HEK293 (cell line): Measurements from ENCODE around the gene PARP6.

ENCODE experiments used
- CTCF ChIA-PET: fragments of 350-600 bp; formaldehyde crosslinking; extraction: SDS; loops from one replicate; lab custom pipeline; 2021; ENCODE audit warnings: antibody characterized with exemption; lab: Yijun Ruan, JAX
- POLR2A ChIA-PET: fragments of 300-600 bp; formaldehyde crosslinking; extraction: SDS; loops from one replicate; lab custom pipeline; 2020; ENCODE audit warnings: antibody characterized with exemption, inconsistent platforms; lab: Yijun Ruan, JAX
- H3K27ac ChIP-seq: fragments of 200-500 bp; sonication (Bioruptor generic); 2 replicates; pipeline ENCODE4 v1.5.1; 2014; ENCODE audit warnings: low read depth, low read length, control low read depth, inconsistent platforms; ENCODE audit errors: extremely low read depth
- H3K36me3 ChIP-seq, 2 experiments: fragments of 200-500 bp in 1 of 2; sonication (Bioruptor generic) in 1 of 2; 1 replicate in 1 of 2; 2 replicates in 1 of 2; pipeline ENCODE4 v1.5.1; 2014 to 2017; ENCODE audit warnings: inconsistent platforms in 2 of 2, low read length in 2 of 2; ENCODE audit not compliant: control insufficient read depth in 2 of 2, insufficient read depth in 1 of 2
- H3K4me1 ChIP-seq: fragments of 200-500 bp; sonication (Bioruptor generic); 2 replicates; pipeline ENCODE4 v1.5.1; 2014; ENCODE audit warnings: mild to moderate bottlenecking, low read length, inconsistent platforms; ENCODE audit not compliant: control insufficient read depth, insufficient read depth
- H3K4me3 ChIP-seq: 2 replicates; pipeline ENCODE4 v1.5.1; 2011; ENCODE audit warnings: low read depth, mild to moderate bottlenecking, control low read depth, low read length, moderate library complexity
- H3K9me3 ChIP-seq: fragments of 200-500 bp; sonication (Bioruptor generic); 2 replicates; pipeline ENCODE4 v1.5.1; 2014; ENCODE audit warnings: low read depth, low read length, inconsistent platforms; ENCODE audit not compliant: control insufficient read depth, insufficient read depth
- BCL11A ChIP-seq: fragments of 450-650 bp; formaldehyde crosslinking; IDR thresholded peaks from 2 replicates; pipeline ENCODE4 v1.5.1; 2016; ENCODE audit warnings: low read depth, missing biosample characterization, missing genetic modification characterization
- GLI2 ChIP-seq: fragments of 450-650 bp; formaldehyde crosslinking; IDR thresholded peaks from 2 replicates; pipeline ENCODE4; 2017; ENCODE audit warnings: missing biosample characterization, missing genetic modification characterization, low read depth, borderline replicate concordance
- IKZF3 ChIP-seq: fragments of 450-650 bp; IDR thresholded peaks from 2 replicates; pipeline ENCODE4 v1.5.0; 2018; ENCODE audit warnings: missing biosample characterization, mild to moderate bottlenecking, missing genetic modification characterization, moderate library complexity
- SP2 ChIP-seq: fragments of 450-650 bp; formaldehyde crosslinking; IDR thresholded peaks from 2 replicates; pipeline ENCODE4 v1.5.1; 2016; ENCODE audit warnings: missing biosample characterization, missing genetic modification characterization
- WT1 ChIP-seq: fragments of 450-650 bp; formaldehyde crosslinking; IDR thresholded peaks from 2 replicates; pipeline ENCODE4 v1.5.1; 2016; ENCODE audit warnings: missing biosample characterization, missing genetic modification characterization
- ZBTB17 ChIP-seq: fragments of 450-650 bp; formaldehyde crosslinking; IDR thresholded peaks from 2 replicates; pipeline ENCODE4 v1.5.1; 2016; ENCODE audit warnings: missing biosample characterization, missing genetic modification characterization
- ZBTB48 ChIP-seq: fragments of 450-650 bp; formaldehyde crosslinking; IDR thresholded peaks from 2 replicates; pipeline ENCODE4 v1.5.1; 2016; ENCODE audit warnings: missing biosample characterization, missing genetic modification characterization
- ZBTB7A ChIP-seq: fragments of 450-650 bp; formaldehyde crosslinking; IDR thresholded peaks from 2 replicates; pipeline ENCODE4 v1.5.1; 2016; ENCODE audit warnings: low read depth, missing biosample characterization, missing genetic modification characterization
- ZIC2 ChIP-seq: fragments of 450-650 bp; formaldehyde crosslinking; IDR thresholded peaks from 2 replicates; pipeline ENCODE4 v1.5.1; 2016; ENCODE audit warnings: missing biosample characterization, missing genetic modification characterization
- ZNF112 ChIP-seq: fragments of 450-650 bp; formaldehyde crosslinking; IDR thresholded peaks from 2 replicates; pipeline ENCODE4 v1.5.0; 2017; ENCODE audit warnings: missing biosample characterization, missing genetic modification characterization
- ZNF274 ChIP-seq, 2 experiments: fragments of 200-500 bp in 1 of 2; fragments of 450-650 bp in 1 of 2; sonication (Bioruptor generic) in 1 of 2; formaldehyde crosslinking in 1 of 2; IDR thresholded peaks; 2 replicates each; pipeline versions ENCODE4 v1.5.1 to v1.6.1; 2014 to 2016; ENCODE audit warnings: borderline replicate concordance in 1 of 2, inconsistent platforms in 1 of 2, low read length in 1 of 2, missing biosample characterization in 1 of 2, missing genetic modification characterization in 1 of 2
- ZNF292 ChIP-seq: fragments of 450-650 bp; formaldehyde crosslinking; IDR thresholded peaks from 2 replicates; pipeline ENCODE4 v1.5.1; 2016; ENCODE audit warnings: low read depth, missing biosample characterization, missing genetic modification characterization, borderline replicate concordance
- ZNF324 ChIP-seq: fragments of 450-650 bp; formaldehyde crosslinking; IDR thresholded peaks from 2 replicates; pipeline ENCODE4 v1.5.1; 2016; ENCODE audit warnings: missing biosample characterization, missing genetic modification characterization
- ZNF426 ChIP-seq: fragments of 450-650 bp; formaldehyde crosslinking; IDR thresholded peaks from 2 replicates; pipeline ENCODE4 v1.5.1; 2017; ENCODE audit warnings: missing biosample characterization, missing genetic modification characterization, mild to moderate bottlenecking, inconsistent platforms, moderate library complexity
- ZNF600 ChIP-seq: fragments of 450-650 bp; formaldehyde crosslinking; IDR thresholded peaks from 2 replicates; pipeline ENCODE4 v1.5.1; 2016; ENCODE audit warnings: missing biosample characterization, missing genetic modification characterization
- ZNF677 ChIP-seq: fragments of 450-650 bp; IDR thresholded peaks from 2 replicates; pipeline ENCODE4 v1.5.0; 2018; ENCODE audit warnings: missing biosample characterization, mild to moderate bottlenecking, missing genetic modification characterization, moderate library complexity
- ZNF791 ChIP-seq: fragments of 450-650 bp; formaldehyde crosslinking; IDR thresholded peaks from 2 replicates; pipeline ENCODE4 v1.5.1; 2016; ENCODE audit warnings: missing biosample characterization, missing genetic modification characterization
- TF ChIP-seq, protein P1 (sequence below): fragments of 450-650 bp; formaldehyde crosslinking; IDR thresholded peaks from 2 replicates; pipeline ENCODE4 v1.5.1; 2016; ENCODE audit warnings: missing biosample characterization, missing genetic modification characterization
- TF ChIP-seq, protein P2 (sequence below): fragments of 450-650 bp; formaldehyde crosslinking; IDR thresholded peaks from 2 replicates; pipeline ENCODE4 v1.5.1; 2016; ENCODE audit warnings: missing biosample characterization, missing genetic modification characterization
- TF ChIP-seq, protein P3 (sequence below): fragments of 450-650 bp; formaldehyde crosslinking; IDR thresholded peaks from 2 replicates; pipeline ENCODE4 v1.5.1; 2016; ENCODE audit warnings: missing biosample characterization, missing genetic modification characterization
- TF ChIP-seq, protein P4 (sequence below): fragments of 450-650 bp; formaldehyde crosslinking; IDR thresholded peaks from 2 replicates; pipeline ENCODE4 v1.5.1; 2017; ENCODE audit warnings: missing biosample characterization, missing genetic modification characterization
- TF ChIP-seq, protein P5 (sequence below): fragments of 450-650 bp; formaldehyde crosslinking; IDR thresholded peaks from 2 replicates; pipeline ENCODE4 v1.5.1; 2016; ENCODE audit warnings: missing biosample characterization, missing genetic modification characterization
- TF ChIP-seq, protein P6 (sequence below): fragments of 450-650 bp; formaldehyde crosslinking; IDR thresholded peaks from 2 replicates; pipeline ENCODE4 v1.5.1; 2016; ENCODE audit warnings: missing biosample characterization, missing genetic modification characterization

Gene PARP6

DNA sequence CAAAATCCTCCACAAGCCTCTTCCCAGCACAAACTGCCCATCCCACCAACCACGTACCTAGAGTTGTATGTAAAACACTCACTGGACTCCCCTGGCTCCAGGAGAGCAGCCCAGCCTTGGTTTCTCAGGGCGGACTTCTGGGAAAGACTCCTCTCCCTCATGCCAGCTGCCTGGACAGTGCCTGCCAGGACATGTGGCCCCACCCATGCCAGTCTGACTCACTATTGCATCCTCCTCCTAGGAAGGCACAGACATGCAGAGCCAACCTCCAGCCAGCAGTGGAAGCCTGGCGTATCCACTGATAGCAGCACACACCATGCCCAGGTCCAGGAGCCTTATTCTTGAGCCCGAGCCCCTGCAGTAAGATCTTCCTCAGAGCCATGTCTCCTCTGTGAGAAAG is 50.0 kb downstream of the PARP6 start (continued):
- no peak for TF ChIP-seq ZNF324 (tag by site-specific recombination)
- no peak for TF ChIP-seq ZBTB17 (tag by site-specific recombination)
- TF ChIP-seq WT1 (tag by site-specific recombination), result no peak
- TF ChIP-seq, protein P1, sequence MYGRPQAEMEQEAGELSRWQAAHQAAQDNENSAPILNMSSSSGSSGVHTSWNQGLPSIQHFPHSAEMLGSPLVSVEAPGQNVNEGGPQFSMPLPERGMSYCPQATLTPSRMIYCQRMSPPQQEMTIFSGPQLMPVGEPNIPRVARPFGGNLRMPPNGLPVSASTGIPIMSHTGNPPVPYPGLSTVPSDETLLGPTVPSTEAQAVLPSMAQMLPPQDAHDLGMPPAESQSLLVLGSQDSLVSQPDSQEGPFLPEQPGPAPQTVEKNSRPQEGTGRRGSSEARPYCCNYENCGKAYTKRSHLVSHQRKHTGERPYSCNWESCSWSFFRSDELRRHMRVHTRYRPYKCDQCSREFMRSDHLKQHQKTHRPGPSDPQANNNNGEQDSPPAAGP (tag by site-specific recombination), result peak; percentile 60; the same call in 1 of the 2 replicates
- TF ChIP-seq ZNF112, result no peak
- peak; percentile 24; the same call in 1 of the 2 replicates for TF ChIP-seq ZIC2 (tag by site-specific recombination)
- TF ChIP-seq, protein P2, sequence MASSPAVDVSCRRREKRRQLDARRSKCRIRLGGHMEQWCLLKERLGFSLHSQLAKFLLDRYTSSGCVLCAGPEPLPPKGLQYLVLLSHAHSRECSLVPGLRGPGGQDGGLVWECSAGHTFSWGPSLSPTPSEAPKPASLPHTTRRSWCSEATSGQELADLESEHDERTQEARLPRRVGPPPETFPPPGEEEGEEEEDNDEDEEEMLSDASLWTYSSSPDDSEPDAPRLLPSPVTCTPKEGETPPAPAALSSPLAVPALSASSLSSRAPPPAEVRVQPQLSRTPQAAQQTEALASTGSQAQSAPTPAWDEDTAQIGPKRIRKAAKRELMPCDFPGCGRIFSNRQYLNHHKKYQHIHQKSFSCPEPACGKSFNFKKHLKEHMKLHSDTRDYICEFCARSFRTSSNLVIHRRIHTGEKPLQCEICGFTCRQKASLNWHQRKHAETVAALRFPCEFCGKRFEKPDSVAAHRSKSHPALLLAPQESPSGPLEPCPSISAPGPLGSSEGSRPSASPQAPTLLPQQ, result peak; percentile 63
- no peak for TF ChIP-seq ZNF426 (tag by site-specific recombination)
- TF ChIP-seq ZNF600, result peak; percentile 80
- TF ChIP-seq, protein P3, sequence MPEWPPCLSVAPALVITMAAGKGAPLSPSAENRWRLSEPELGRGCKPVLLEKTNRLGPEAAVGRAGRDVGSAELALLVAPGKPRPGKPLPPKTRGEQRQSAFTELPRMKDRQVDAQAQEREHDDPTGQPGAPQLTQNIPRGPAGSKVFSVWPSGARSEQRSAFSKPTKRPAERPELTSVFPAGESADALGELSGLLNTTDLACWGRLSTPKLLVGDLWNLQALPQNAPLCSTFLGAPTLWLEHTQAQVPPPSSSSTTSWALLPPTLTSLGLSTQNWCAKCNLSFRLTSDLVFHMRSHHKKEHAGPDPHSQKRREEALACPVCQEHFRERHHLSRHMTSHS (tag by site-specific recombination), result no peak
- no peak for TF ChIP-seq ZNF292 (tag by site-specific recombination)

DNA sequence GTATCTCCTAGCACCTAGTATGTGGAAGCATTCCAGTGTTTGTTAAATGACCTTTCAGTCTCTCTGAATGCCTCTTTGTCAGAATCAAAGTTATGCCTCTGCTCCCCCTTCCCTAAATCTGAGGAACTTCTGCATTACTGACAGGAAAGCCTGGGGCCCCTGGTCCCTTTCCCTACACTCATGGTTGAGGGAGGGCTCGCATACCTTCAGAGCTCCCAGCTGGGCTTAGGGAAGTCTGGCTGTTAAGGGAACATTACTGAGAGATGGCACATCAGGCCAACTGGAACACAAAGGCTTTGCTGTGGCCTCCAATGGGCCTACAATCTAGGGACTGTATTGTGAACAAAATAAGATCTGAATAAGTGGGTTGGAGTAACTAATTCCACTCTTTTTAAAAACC is 51.7 kb downstream of the PARP6 start:
- Histone ChIP-seq H3K27ac (peak overlapping the region; percentile 42; the same call in 1 of the 2 replicates), H3K4me1 (peaks cover 13% of the 10 kb centered on the region; the same call in 1 of the 2 replicates), H3K4me3 (no peak overlapping the region), H3K36me3 (peaks cover 83 to 90% of the 10 kb centered on the region in 2 experiments), H3K9me3 (no peaks in the 10 kb centered on the region)
- ChIA-PET POLR2A (interaction anchor here (0.7 to 4.4 kb wide), 2 partner anchors 10 to 13 kb away, joined by 3 to 34 read pairs; partner anchors contain the start of gene PKM), CTCF (interaction anchor here (0.8 to 2.1 kb wide), 2 partner anchors 21 to 41 kb away, joined by 3 to 12 read pairs; no protein-coding TSS in a partner anchor)
- TF ChIP-seq ZNF677 (tag by site-specific recombination), result no peak
- TF ChIP-seq ZNF791, result no peak
- no peak for TF ChIP-seq ZBTB48 (tag by site-specific recombination)
- no peak for TF ChIP-seq SP2 (tag by site-specific recombination)
- no peak for TF ChIP-seq GLI2 (tag by site-specific recombination)
- TF ChIP-seq, protein P4, sequence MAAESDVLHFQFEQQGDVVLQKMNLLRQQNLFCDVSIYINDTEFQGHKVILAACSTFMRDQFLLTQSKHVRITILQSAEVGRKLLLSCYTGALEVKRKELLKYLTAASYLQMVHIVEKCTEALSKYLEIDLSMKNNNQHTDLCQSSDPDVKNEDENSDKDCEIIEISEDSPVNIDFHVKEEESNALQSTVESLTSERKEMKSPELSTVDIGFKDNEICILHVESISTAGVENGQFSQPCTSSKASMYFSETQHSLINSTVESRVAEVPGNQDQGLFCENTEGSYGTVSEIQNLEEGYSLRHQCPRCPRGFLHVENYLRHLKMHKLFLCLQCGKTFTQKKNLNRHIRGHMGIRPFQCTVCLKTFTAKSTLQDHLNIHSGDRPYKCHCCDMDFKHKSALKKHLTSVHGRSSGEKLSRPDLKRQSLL (tag by site-specific recombination), result no peak
- TF ChIP-seq ZNF274 (IDR thresholded peaks at IDR 0.05; ENCODE audit: low read length), result no peak
- TF ChIP-seq ZNF274 (tag by site-specific recombination; IDR thresholded peaks at IDR 0.05; ENCODE audit: borderline replicate concordance), result no peak
- TF ChIP-seq ZBTB7A (tag by site-specific recombination), result no peak
- TF ChIP-seq, protein P5, sequence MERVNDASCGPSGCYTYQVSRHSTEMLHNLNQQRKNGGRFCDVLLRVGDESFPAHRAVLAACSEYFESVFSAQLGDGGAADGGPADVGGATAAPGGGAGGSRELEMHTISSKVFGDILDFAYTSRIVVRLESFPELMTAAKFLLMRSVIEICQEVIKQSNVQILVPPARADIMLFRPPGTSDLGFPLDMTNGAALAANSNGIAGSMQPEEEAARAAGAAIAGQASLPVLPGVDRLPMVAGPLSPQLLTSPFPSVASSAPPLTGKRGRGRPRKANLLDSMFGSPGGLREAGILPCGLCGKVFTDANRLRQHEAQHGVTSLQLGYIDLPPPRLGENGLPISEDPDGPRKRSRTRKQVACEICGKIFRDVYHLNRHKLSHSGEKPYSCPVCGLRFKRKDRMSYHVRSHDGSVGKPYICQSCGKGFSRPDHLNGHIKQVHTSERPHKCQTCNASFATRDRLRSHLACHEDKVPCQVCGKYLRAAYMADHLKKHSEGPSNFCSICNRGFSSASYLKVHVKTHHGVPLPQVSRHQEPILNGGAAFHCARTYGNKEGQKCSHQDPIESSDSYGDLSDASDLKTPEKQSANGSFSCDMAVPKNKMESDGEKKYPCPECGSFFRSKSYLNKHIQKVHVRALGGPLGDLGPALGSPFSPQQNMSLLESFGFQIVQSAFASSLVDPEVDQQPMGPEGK (tag by site-specific recombination), result no peak
- TF ChIP-seq, protein P6, sequence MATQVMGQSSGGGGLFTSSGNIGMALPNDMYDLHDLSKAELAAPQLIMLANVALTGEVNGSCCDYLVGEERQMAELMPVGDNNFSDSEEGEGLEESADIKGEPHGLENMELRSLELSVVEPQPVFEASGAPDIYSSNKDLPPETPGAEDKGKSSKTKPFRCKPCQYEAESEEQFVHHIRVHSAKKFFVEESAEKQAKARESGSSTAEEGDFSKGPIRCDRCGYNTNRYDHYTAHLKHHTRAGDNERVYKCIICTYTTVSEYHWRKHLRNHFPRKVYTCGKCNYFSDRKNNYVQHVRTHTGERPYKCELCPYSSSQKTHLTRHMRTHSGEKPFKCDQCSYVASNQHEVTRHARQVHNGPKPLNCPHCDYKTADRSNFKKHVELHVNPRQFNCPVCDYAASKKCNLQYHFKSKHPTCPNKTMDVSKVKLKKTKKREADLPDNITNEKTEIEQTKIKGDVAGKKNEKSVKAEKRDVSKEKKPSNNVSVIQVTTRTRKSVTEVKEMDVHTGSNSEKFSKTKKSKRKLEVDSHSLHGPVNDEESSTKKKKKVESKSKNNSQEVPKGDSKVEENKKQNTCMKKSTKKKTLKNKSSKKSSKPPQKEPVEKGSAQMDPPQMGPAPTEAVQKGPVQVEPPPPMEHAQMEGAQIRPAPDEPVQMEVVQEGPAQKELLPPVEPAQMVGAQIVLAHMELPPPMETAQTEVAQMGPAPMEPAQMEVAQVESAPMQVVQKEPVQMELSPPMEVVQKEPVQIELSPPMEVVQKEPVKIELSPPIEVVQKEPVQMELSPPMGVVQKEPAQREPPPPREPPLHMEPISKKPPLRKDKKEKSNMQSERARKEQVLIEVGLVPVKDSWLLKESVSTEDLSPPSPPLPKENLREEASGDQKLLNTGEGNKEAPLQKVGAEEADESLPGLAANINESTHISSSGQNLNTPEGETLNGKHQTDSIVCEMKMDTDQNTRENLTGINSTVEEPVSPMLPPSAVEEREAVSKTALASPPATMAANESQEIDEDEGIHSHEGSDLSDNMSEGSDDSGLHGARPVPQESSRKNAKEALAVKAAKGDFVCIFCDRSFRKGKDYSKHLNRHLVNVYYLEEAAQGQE (tag by site-specific recombination), result no peak
- TF ChIP-seq, protein P3 (tag by site-specific recombination), result no peak
- no peak for TF ChIP-seq IKZF3
- no peak for TF ChIP-seq BCL11A (tag by site-specific recombination)
